ENCODE measurements around the gene IFNA14.
A peak's percentile ranks its signal among the peaks of the same experiment; 100 is the strongest.
"Not testable (repeated sequence)": the region's sequence is repeated elsewhere in the genome, so short reads cannot be mapped to it uniquely, and the experiment has no call there.

IFNA14 gene

GRCh38 chr9:21205204-21205603 lies 34.6 kb downstream of the IFNA14 start:
- DNase-seq (ENCODE audit: low spot score) (no peak), ATAC-seq (ENCODE audit: low read depth) (no peak)
- Histone ChIP-seq H3K4me3 (ENCODE audit: severe bottlenecking) (no peak overlapping the region), H3K27me3 (ENCODE audit: insufficient read depth, poor library complexity, severe bottlenecking) (peaks cover under 1% of the 10 kb centered on the region), H3K36me3 (ENCODE audit: low read depth) (no peaks in the 10 kb centered on the region), H3K9me3 (ENCODE audit: severe bottlenecking) (no peaks in the 10 kb centered on the region), H3K4me1 (ENCODE audit: insufficient read depth, poor library complexity, severe bottlenecking) (no peaks in the 10 kb centered on the region), H3K27ac (ENCODE audit: poor library complexity, severe bottlenecking) (no peak overlapping the region)
- TF ChIP-seq CTCF (IDR thresholded peaks at IDR 0.05; ENCODE audit: poor library complexity, severe bottlenecking), result no peak

GRCh38 chr9:21202105-21202504 lies 37.7 kb downstream of the IFNA14 start, which contains the start of gene IFNA7:
IFNA7 (minus strand) TSS chr9:21202205; CDS start chr9:21202165, 40 bp downstream.
- not testable (repeated sequence) for ATAC-seq (ENCODE audit: low read depth); H3K4me3 ChIP-seq (ENCODE audit: severe bottlenecking); DNase-seq (ENCODE audit: low spot score); H3K9me3 ChIP-seq (ENCODE audit: severe bottlenecking); H3K27ac ChIP-seq (ENCODE audit: poor library complexity, severe bottlenecking); H3K4me1 ChIP-seq (ENCODE audit: insufficient read depth, poor library complexity, severe bottlenecking); H3K27me3 ChIP-seq (ENCODE audit: insufficient read depth, poor library complexity, severe bottlenecking); H3K36me3 ChIP-seq (ENCODE audit: low read depth)

- DNase-seq (ENCODE audit: low spot score); H3K9me3 ChIP-seq (ENCODE audit: severe bottlenecking); H3K27ac ChIP-seq (ENCODE audit: poor library complexity, severe bottlenecking); H3K4me1 ChIP-seq (ENCODE audit: insufficient read depth, poor library complexity, severe bottlenecking); H3K27me3 ChIP-seq (ENCODE audit: insufficient read depth, poor library complexity, severe bottlenecking); H3K36me3 ChIP-seq (ENCODE audit: low read depth); H3K4me3 ChIP-seq (ENCODE audit: severe bottlenecking): not testable (repeated sequence)
- peak; percentile 73; the same call in 2 of the 3 replicates for ATAC-seq (ENCODE audit: low read depth)
- peak; percentile 58 for TF ChIP-seq CTCF (IDR thresholded peaks at IDR 0.05; ENCODE audit: poor library complexity, severe bottlenecking)
These were observed 44.7 kb downstream of the IFNA14 start for GRCh38 chr9:21194867-21195776.
